HG02678 (cell line): Measurements from ENCODE around the gene PRRX2.
"Not testable (repeated sequence)": the region's sequence is repeated elsewhere in the genome, so short reads cannot be mapped to it uniquely, and the experiment has no call there.

Experiments
- ATAC-seq: cut with Tn5 transposase; IDR thresholded peaks from one replicate; pipeline ENCODE4 v1.9.1; 2021; ENCODE audit warnings: mild to moderate bottlenecking, moderate library complexity; ENCODE audit not compliant: unreplicated experiment

The PRRX2 gene

DNA sequence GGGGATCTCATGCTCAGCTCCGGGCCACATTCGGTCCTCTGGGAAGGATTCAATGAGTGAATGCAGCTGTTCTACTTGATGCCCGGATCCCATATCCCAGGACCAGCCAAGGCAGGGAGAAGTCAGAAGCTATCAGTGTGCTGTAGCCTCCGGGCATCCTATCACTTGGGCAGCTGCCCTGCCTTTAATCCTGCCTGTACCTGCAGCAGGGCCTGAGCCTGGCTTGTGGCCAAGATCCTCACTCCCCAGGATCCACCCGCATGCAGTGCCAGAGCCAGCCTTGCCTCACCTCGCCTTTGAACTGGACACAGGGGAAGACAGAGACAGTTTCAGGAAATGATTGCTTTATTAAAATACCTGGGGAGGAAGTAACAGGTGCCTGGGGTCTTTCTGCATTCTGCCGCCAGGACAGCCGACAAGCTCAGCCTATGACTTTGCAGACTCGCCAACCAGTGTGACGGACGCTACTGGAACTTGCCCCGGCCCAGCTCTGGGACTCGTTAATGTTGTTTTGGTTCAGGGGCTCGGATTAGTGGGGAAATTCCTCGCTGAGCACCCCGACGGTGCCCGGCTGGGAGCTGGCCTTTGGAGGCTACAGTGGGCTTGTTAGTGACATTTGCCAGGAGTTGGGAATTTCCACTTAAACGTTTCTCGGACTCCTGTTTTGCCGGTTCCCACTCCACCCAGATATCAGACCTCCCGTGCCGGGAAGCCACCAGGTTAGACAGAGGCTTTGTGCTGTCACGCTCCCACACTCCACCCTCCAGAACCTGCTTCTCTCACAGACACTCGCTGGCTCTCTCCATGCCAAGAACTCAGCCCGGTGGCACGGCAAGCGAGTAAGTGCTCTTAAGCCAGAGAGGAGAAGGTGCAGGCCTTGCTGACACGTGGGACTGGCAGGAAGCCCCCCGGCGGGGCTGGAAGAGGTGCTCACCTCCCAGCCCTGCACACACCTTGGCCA, 86.7 kb downstream of the PRRX2 start:
- ATAC-seq, result no peak

DNA sequence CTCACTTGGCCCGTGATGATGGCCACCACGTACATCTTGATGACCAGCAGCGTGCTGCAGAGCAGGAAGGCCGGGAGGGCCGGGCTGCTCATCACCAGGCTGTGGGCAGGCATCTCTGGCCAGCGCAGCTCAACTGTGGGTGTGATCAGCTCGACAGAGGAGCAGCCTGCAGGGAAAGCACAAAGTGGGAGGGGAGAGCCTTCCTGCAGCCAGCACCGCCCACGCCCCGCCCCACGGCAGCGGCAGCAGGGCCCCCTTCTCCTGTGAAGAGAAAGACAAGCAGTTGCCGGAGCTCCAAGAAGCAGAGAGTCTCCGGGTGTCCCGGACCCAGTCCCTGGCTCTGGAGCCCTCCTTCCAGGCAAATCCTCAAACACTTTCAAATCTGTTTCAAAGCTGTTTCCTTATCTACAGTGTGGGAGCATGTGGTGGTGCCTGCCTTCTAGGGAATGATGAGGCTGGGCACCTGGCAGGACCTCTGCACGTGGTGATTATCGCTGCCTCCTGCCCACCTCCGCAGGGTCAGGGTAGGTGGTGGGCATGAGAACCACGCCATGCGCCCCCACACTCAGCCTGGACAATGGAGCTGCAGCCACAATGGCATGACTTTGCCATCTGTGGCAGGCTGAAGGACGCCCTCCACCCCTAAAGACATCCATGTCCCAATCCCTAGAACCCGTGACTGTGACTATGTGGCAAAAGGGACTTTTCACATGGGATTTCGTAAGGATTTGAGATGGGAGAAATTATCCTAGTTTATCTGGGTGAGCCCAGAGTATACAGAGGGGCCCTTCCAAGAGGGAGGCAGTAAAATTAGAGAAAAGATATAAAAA, 87.7 kb downstream of the PRRX2 start, which contains the start of gene PTGES:
Gene PTGES, minus strand, starts transcription at position 143 of the 830 bp plus-strand sequence. Its CDS starts 30 bp downstream, at position 113.
- no peak for ATAC-seq

DNA sequence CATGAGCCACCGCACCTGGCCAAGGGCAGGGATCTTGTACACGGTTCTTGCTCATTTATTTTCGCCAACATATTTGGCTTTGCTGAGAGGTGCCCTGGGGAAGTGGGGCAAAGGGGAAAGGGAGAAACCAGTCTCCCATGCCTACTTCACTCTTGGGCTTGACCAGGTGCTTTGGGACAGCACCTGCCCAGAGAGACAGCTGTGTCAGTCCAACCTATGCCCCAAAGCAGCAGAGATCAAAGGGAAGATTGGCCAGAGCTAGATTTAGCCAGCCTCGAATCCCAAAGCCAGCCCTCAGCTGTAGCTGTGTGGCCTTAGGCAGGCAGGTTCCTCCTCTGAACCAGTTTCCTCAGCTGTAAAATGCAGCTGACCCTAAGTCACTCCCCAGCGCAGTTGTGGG, 89.7 kb downstream of the PRRX2 start:
- no peak for ATAC-seq

DNA sequence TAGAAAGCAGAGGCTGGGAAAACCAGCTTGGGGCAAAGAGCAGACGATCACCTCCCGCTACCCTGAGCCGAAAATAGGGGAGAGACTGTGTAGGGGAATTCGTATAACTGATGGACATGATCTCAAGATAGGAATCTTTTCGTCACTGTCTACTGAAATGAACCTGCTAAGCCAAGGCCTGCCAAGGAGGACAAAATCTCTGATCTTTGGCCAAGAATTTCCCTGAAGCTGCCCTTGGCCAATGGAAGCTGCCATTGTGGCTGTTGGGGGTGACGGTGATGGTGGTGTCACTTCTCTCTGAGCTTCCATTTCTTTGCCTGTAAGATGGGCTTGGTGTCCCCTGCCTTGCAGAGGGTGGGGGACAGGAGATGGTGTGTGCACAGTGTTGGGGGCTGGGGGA, 90.7 kb downstream of the PRRX2 start:
- ATAC-seq, result no peak

DNA sequence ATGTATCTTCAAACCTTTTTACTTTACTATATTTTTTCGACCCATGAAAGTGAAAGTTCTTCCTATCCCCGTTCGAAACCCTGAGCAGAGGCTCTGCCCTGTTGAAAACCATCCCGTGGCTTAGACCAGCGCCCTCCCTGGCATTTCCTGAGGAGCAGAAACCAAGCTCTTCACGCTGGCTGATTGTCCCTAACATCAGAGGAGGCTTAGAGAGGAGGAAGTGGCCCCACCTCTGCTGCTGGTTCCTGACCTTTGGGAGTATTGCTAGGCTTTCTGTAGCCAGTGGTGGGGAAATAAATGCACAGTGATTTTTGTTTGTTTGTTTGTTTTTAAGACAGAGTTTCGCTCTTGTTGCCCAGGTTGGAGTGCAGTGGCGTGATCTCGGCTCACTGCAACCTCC, 91.6 kb downstream of the PRRX2 start:
- ATAC-seq, result no peak

DNA sequence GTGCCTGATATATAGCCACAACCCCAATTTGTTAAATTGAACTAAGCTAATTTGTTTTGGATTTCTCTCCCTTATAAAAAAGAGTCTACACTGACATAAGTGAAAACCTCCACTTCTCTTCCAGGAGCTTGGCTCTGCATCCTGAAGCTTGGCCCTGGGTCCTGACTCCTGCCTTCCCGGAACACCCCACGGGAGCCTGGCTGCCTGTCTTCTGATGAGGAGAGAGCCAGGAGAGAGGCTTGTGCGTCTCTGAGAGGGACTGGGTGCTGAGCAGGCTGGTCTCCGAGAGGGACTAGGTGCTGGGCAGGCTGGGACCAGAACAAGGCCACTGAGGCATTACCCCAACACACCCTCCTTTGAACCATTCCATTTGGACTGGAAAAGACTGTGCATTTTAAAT, 93.9 kb downstream of the PRRX2 start:
- no peak for ATAC-seq

DNA sequence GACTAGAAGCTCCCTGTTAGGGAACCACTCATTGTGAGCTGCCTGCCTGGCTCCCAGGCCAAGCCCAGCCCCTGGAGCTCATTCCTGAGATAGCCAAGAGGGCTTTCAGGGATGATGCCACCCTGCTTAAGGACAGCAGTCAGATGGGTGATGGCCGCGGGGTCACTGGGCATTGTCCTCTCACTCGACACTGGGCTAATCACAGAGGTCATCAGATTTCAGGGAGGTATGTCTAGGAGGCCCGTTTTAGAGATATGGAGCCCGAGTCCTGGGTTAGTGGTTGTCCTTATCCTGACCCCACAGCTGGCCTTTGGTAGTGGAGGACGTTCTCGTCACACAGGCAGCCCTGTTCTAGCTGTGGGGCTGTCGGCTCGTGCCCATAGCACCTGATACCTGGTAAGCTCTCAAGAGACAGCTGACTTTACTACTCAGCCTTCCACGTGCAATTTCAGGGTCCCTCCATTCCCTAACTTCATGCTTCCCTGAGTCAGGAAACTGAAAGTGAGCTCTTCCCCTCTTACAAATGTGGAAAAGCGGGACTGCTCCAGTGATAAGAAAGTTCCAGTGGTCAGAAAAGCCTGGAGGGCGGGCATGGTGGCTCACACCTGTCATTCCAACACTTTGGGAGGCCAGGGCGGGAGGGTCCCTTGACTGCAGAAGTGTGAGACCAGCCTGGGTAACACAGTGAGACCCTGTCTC, 94.5 kb downstream of the PRRX2 start:
- ATAC-seq, result no peak

DNA sequence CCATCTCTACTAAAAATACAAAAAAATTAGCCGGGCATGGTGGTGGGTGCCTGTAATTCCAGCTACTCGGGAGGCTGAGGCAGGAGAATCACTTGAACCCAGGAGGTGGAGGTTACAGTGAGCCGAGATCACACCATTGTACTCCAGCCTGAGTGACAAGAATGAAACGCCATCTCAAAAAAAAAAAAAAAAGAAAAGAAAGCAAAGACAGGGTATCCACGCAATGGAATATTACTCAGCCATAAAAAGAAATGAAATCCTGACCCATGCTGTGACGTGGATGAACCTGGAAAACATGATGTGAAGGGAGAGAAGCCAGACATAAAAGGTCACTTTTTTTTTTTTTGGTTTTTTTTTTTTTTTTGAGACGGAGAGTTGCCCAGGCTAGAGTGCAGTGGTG, 95.3 kb downstream of the PRRX2 start:
- ATAC-seq, result not testable (repeated sequence)

DNA sequence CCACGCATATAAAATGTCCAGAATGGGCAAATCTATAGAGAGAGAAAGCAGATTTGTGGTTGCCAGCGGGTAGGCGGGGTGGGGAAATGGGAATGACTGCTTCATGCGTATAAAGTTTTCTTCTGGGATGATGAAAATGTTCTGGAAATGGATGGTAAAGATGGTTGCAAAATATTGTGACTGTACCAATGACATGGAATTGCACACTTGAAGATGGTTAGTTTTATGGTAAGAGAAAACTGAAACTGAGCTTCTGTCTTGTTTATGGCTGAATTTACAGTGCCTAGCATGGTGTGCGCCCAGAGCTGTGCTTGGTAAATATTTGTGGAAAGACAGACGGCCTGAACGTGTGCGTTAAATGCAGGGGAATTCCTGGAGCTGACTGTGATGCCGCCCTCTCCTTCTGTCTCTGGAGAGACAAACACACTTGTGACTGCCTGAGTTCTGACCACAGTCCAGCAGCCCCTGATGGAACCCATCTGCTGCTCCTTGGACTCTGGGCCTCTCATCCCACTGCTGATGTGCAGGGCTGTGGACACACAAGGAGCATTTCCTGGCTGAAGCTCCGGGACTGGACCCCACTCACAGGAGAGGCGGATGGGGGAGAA, 96.0 kb downstream of the PRRX2 start:
- ATAC-seq, result no peak

DNA sequence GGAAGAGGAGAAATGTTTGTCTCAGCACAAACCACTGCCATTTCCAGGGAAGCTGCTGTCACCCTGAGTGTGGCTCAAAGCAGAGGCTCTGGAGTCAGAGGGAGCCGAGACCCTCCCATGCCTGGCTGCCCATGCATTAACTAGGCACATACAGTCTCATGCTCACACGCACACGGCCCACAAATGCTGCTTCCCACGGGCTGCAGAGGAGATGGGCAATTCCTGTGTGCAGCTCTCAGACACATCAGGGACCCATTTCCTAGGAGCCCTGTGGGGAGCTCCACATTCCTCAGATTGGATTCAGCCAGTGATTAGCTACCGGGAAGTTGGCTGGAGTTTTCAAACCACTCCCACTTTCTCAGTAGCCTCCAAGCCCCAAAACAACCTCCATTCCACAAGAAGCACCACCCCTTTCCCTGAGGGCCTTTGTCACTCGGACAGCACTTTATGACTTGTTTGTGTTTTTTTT, 96.5 kb downstream of the PRRX2 start:
- no peak for ATAC-seq

DNA sequence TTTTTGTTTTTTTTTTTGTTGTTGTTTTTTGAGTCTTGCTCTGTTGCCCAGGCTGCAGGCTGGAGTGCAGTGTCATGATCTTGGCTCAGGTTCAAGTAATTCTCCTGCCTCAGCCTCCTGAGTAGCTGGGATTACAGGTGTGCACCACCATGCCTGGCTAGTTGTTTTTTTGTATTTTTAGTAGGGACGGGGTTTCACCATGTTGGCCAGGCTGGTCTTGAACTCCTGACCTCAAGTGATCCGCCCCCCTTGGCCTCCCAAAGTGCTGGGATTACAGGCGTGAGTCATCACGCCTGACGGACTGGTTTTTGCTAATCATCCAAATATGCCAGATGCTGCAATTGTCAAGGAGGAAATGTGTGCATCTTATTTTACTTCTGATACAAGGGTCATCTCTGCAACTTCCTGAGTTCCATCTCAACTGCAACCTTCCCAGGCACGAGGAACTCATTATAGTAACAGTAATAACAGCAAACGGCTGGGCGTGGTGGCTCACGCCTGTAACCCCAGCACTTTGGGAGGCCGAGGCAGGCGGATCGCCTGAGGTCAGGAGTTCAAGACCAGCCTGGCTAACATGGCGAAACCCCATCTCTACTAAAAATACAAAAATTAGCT, 97.0 kb downstream of the PRRX2 start:
- ATAC-seq, result not testable (repeated sequence)

DNA sequence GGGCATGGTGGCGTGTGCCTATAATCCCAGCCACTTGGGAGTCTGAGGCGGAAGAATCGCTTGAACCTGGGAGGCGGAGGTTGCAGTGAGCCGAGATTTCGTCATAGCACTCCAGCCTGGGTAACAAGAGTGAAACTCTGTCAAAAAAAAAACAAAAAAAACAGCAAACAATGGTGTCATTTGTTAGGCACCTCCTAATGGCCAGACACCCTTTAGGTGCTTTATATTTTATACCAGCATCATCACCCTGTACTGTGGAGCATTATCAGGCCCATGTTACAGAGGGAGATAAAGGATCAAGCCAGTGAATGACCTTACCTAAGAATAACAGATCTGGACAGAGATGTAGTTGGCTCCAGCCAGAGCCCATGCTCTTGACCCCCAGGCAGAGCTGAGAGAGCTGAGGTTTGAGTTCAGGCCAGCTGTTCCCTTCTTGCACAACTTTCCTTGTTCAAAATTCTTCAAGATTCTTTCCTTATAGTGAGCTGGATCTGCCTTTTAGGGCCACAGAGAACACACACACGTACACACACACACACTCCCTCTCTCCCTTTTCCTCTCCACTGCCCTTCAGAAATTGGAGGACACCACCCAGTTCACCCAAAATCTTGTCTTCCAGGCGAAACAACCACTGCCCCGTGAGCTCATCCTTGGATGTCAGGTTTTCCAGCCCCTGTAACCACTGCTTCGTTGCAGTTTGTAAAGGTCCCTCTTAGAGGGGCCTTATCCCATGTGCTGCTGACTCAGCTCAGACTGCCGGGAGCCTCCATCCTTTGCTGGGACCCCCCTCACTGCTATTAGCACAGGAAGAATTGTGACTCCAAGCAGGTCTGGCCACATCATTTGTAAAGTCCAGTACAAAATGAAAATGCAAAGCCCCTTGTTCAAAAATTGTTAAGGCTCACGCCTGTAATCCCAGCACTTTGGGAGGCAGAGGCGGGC, 97.8 kb downstream of the PRRX2 start:
- ATAC-seq, result no peak

DNA sequence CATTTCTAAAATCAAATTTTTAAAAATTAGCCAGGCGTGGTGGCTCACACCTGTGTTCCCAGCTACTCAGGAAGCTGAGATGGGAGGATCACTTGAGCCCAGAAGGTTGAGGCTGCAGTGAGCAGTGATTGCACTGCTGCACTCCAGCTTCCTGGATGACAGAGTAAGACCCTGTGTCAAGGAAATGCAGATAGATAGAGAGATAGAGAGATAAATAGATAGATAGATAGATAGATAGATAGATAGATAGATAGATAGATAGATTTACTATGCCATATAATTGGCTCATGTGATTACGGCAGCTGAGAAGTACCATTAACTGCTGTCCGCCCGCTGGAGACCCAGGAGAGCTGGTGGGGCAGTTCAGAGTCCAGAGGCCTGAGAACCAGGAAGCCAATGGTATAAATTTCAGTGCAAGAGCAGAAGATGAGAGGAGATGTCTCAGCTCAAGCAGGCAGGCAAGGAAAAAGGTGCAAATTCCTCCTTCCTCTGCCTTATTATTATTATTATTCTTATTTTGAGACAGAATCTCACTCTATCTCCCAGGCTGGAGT, 100.4 kb downstream of the PRRX2 start:
- ATAC-seq, result no peak

DNA sequence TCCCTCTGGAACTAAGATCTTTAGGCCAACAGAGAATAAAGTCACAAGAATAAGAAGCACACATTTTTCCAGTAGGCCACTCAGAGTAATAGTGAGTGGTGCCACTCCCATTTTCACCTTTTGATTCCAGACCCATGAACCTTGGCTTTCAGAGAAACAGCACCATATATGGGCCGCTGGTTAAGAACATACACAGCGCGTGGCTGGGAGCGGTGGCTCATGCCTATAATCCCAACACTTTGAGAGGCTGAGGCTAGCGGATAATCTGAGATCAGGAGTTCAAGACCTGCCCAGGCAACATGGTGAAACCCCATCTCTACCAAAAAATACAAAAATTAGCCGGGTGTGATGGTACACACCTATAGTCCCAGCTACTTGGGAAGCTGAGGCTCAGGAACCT, 103.0 kb downstream of the PRRX2 start:
- ATAC-seq, result no peak

DNA sequence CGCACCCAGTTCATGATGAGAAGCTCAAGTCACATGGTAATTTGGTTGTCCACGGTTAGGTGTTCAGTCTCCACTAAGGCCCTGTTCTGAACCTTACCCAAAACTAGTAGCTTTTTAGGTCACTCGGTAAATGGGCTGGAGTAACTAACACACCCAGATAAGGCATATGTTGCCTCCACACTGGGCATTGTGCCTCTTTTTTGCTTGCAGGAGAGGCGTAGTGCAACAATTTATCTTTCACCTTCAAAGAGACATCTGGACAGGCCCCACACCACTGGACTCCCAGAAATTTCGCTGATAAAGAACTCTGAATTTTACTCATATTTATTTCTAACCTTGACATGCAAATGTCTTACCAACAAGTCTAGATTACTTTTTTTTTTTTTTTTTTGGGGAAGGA, 104.2 kb downstream of the PRRX2 start:
- ATAC-seq, result no peak

DNA sequence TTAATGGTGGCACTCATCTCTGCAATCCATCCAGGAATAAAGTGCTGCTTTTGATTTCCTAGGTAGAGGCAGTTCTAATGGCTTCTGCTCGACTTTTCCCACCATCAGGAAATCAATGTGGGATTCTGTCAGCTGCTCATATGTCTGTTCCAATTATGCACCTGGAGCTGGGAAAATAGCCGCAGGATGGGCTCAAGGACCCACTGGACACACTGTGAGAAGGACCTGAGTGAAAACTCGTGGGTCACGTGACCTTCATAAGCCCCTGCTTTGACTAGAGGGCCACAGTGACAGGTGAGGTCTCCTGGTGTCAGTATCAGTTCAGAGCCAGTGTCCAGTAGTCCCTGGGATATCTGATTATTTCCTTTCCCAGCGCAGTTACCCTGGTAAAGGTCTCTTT, 105.3 kb downstream of the PRRX2 start:
- no peak for ATAC-seq
